Measurements from ENCODE around the gene XRCC5.

XRCC5 gene

GRCh38 chr2:216142540-216142939 is 33.4 kb downstream of the XRCC5 start:
- TF ChIP-seq, protein P1, sequence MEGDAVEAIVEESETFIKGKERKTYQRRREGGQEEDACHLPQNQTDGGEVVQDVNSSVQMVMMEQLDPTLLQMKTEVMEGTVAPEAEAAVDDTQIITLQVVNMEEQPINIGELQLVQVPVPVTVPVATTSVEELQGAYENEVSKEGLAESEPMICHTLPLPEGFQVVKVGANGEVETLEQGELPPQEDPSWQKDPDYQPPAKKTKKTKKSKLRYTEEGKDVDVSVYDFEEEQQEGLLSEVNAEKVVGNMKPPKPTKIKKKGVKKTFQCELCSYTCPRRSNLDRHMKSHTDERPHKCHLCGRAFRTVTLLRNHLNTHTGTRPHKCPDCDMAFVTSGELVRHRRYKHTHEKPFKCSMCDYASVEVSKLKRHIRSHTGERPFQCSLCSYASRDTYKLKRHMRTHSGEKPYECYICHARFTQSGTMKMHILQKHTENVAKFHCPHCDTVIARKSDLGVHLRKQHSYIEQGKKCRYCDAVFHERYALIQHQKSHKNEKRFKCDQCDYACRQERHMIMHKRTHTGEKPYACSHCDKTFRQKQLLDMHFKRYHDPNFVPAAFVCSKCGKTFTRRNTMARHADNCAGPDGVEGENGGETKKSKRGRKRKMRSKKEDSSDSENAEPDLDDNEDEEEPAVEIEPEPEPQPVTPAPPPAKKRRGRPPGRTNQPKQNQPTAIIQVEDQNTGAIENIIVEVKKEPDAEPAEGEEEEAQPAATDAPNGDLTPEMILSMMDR (IDR thresholded peaks at IDR 0.05; ENCODE audit: insufficient read depth, missing control alignments) = no peak
- FAIRE-seq (no peak), DNase-seq (ENCODE audit: insufficient read length, low spot score) (no peak)

- TF ChIP-seq, protein P1 (IDR thresholded peaks at IDR 0.05; ENCODE audit: insufficient read depth, missing control alignments) = no peak
- FAIRE-seq = no peak
These were observed 35.2 kb downstream of the XRCC5 start for GRCh38 chr2:216144372-216144771.

DNA sequence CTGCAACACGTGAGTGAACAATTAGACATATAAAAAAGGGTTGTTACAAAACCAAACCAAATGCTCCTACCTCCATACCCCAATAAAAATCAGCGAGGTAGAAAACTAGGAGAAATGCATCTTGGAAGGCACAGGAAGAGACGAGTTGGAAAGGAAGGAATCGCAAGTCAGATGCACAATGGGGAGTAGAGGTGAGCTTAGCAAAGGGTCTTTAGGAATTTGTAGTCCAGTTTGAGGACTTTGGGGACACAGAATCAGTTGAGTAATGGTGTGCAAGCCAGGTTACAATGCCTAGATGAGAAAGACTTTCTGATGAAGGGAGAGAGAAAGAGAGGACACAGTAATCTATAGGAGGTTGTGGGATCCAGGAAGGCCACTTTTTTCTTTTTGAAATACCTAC is 35.7 kb downstream of the XRCC5 start:
- TF ChIP-seq, protein P1 (IDR thresholded peaks at IDR 0.05; ENCODE audit: insufficient read depth, missing control alignments) = no peak
- no peak for FAIRE-seq
- no peak for DNase-seq (ENCODE audit: insufficient read length, low spot score)

More at GRCh38 chr2:216144372-216144771, 35.2 kb downstream of the XRCC5 start:
- no peak for DNase-seq (ENCODE audit: insufficient read length, low spot score)

- DNase-seq (ENCODE audit: insufficient read length, low spot score) = no peak
These were observed 37.4 kb downstream of the XRCC5 start for GRCh38 chr2:216146573-216146972.

DNA sequence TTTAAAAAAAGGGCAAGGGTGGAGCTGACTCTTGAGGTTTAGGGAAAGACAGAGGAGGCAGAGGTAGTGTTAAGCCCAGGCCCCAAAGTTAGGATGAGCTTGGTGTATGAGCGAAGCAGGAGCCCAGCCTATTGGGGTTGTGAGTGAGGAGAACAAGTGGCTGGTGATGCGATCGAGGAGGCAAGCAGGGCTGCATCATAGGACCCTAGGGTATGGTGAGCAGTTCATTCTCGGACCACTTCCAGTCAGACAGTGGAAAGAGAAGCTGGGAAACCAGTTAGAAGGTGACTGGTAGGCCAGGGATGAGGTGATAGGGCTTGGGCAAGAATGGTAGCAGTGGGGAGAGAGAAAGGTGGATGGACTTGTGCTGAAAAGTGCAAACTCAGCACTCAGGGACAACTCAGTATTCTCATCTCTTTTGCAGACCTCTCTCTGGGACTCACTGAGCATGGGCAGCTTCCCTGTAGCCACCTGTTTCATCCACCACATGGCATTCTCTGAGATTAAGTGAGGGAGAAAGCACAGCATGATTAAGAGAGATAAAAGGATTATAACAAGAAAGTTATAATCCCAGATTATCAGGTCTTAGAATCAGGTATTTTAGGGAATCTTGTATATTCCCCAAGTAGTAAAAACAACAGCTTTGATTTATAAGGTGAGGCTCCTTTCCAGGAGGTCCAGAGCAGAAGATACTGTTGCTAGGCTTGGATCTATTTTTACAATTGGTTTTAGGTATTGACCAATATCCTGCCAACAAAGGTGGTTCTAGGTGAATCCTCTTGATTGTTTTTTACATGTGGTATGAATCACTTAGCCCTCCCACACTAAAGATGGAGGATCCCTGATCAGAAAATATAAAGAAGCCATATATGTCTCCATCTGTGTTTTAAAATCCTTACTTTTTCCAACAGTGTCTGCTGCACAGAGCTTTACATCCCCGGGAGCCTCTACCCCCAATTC is 38.3 kb downstream of the XRCC5 start:
- peak; percentile 19 for DNase-seq (ENCODE audit: insufficient read length, low spot score)
- FAIRE-seq = peak; percentile 91
- TF ChIP-seq, protein P1 (IDR thresholded peaks at IDR 0.05; ENCODE audit: insufficient read depth, missing control alignments) = no peak

More at GRCh38 chr2:216146573-216146972, 37.4 kb downstream of the XRCC5 start:
- TF ChIP-seq, protein P1 (IDR thresholded peaks at IDR 0.05; ENCODE audit: insufficient read depth, missing control alignments) = no peak
- no peak for FAIRE-seq

GRCh38 chr2:216148983-216149382 is 39.8 kb downstream of the XRCC5 start:
- TF ChIP-seq, protein P1 (IDR thresholded peaks at IDR 0.05; ENCODE audit: insufficient read depth, missing control alignments) = no peak
- DNase-seq (ENCODE audit: insufficient read length, low spot score) (no peak), FAIRE-seq (no peak)

GRCh38 chr2:216149741-216150140 is 40.6 kb downstream of the XRCC5 start:
- no peak for DNase-seq (ENCODE audit: insufficient read length, low spot score)
- no peak for FAIRE-seq
- TF ChIP-seq, protein P1 (IDR thresholded peaks at IDR 0.05; ENCODE audit: insufficient read depth, missing control alignments) = no peak

All from D721Med (cell line).